Mammary epithelial cell (primary cell): ENCODE measurements around the gene ATP6V0A4.

Experiments
- EZH2 ChIP-seq: IDR thresholded peaks from 2 replicates; pipeline ENCODE4 v1.6.1; 2012; ENCODE audit warnings: low read length, inconsistent platforms, borderline replicate concordance
- TF ChIP-seq, protein P1 (sequence below), 2 donors: IDR thresholded peaks in 1 of 2; conservative IDR thresholded peaks in 1 of 2; 2 replicates each; pipeline ENCODE4 v1.5.1; 2011 to 2012; ENCODE audit warnings: inconsistent platforms in 2 of 2, low read length in 2 of 2, mild to moderate bottlenecking in 2 of 2, control low read depth in 1 of 2, low read depth in 1 of 2; ENCODE audit not compliant: insufficient read depth in 1 of 2; ENCODE audit errors: extremely low read depth in 1 of 2

DNA sequence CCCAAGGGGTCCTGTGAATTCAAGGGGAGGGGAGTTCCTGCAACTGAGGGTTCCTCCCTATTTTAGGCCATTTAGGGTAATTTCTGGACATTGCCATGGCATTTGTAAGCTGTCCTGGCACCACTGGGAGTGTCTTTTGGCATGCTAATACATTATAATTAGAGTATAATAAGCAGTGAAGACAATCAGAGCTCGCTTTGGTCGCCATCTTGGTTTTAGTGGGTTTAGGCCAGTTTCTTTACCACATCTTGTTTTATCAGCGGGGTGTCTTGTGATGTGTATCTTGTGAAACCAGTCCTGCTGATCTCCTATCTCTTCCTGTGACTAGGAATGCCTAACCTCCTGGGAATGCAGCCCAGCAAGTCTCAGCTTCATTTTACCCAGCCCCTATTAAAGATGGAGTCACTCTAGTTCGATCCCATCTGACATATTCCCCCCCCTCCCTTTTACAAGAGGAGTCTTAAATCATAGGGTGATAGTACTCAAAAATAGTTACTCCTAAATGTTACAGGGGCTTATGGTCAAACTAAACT lies 140.1 kb downstream of the ATP6V0A4 start:
- TF ChIP-seq, protein P1, sequence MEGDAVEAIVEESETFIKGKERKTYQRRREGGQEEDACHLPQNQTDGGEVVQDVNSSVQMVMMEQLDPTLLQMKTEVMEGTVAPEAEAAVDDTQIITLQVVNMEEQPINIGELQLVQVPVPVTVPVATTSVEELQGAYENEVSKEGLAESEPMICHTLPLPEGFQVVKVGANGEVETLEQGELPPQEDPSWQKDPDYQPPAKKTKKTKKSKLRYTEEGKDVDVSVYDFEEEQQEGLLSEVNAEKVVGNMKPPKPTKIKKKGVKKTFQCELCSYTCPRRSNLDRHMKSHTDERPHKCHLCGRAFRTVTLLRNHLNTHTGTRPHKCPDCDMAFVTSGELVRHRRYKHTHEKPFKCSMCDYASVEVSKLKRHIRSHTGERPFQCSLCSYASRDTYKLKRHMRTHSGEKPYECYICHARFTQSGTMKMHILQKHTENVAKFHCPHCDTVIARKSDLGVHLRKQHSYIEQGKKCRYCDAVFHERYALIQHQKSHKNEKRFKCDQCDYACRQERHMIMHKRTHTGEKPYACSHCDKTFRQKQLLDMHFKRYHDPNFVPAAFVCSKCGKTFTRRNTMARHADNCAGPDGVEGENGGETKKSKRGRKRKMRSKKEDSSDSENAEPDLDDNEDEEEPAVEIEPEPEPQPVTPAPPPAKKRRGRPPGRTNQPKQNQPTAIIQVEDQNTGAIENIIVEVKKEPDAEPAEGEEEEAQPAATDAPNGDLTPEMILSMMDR (conservative IDR thresholded peaks at IDR 0.05 in 1 of 2, IDR thresholded peaks at IDR 0.05 in 1 of 2; ENCODE audit: extremely low read depth in 1 of 2, insufficient read depth in 1 of 2, low read depth in 1 of 2, low read length in 2 of 2), result no peak
- no peak for TF ChIP-seq EZH2
